Vagina (tissue), 2 donors: Measurements from ENCODE around the gene CCDC102B.

Experiments used
- POLR2A ChIP-seq, 2 donors: fragments of 450-650 bp; IDR thresholded peaks; one replicate each; pipeline ENCODE4 v1.6.1; 2017; ENCODE audit warnings: antibody characterized with exemption in 2 of 2, mild to moderate bottlenecking in 2 of 2, moderate library complexity in 2 of 2
- TF ChIP-seq, protein P1 (sequence below), 3 experiments: fragments of 450-650 bp in 2 of 3; fragments of 200-600 bp in 1 of 3; sonication (generic) in 1 of 3; IDR thresholded peaks; one replicate each; pipeline ENCODE4 v1.5.1; 2017 to 2019; ENCODE audit warnings: antibody characterized with exemption in 3 of 3, mild to moderate bottlenecking in 2 of 3, moderate library complexity in 2 of 3

GRCh38 chr18:69097349-69097748 is 299.5 kb downstream of the CCDC102B start:
- TF ChIP-seq POLR2A (IDR thresholded peaks at IDR 0.05) = no peak
- TF ChIP-seq, protein P1, sequence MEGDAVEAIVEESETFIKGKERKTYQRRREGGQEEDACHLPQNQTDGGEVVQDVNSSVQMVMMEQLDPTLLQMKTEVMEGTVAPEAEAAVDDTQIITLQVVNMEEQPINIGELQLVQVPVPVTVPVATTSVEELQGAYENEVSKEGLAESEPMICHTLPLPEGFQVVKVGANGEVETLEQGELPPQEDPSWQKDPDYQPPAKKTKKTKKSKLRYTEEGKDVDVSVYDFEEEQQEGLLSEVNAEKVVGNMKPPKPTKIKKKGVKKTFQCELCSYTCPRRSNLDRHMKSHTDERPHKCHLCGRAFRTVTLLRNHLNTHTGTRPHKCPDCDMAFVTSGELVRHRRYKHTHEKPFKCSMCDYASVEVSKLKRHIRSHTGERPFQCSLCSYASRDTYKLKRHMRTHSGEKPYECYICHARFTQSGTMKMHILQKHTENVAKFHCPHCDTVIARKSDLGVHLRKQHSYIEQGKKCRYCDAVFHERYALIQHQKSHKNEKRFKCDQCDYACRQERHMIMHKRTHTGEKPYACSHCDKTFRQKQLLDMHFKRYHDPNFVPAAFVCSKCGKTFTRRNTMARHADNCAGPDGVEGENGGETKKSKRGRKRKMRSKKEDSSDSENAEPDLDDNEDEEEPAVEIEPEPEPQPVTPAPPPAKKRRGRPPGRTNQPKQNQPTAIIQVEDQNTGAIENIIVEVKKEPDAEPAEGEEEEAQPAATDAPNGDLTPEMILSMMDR (IDR thresholded peaks at IDR 0.05) = no peak
